Inferior parietal cortex (tissue), 1 donor: ENCODE measurements around the gene IGFBP4.

Experiments
- DNase-seq: peaks from one replicate; pipeline ENCODE4 v3.0.0-alpha.2; 2016; ENCODE audit errors: extremely low spot score

Gene IGFBP4

DNA sequence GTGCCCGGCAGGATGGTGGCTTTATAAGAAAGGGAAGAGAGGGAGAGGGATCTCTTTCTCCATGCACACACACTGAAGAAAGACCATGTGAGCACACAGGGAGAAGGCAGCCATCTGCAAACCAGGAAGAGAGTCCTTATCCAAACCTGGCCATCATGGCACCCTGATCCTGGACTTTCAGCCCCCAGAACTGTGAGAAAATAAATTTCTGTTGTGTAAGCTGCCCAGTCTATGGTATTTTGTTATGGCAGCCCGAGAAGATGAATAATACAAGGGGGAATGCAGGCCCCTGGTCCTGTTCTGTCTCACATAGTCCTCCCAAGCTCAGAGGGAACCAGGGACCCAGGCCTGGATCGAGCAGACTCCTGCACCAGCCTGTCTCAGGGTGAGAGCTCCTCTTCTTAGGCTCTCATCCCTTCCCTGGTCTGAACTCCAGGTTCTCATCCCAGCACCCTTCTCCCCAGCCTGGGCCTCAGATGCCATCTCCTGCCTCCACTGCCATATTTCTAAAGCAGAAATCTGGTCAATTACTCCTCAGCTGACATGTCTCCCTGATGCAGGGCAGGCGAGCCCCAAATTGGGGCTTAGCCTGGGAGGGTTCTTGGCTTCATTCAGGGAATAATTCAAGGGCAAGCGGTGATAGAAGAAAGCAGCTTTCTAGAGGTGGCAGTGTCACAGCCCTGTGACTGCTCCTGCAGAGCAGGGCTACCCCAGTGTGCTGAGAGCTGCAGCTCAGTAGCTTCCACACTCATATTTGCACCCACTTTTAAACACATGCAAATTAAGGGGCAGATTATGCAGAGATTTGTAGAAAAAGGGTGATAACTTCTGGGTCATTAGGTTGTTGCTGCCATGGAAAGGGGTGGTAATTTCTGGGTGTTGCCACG, 28.8 kb downstream of the IGFBP4 start:
- DNase-seq: no peak

- DNase-seq: no peak
These were observed 29.6 kb downstream of the IGFBP4 start for GRCh38 chr17:40472733-40473452.

- no peak for DNase-seq
These were observed 30.5 kb downstream of the IGFBP4 start for GRCh38 chr17:40473573-40474365.

- DNase-seq: no peak
These were observed 31.3 kb downstream of the IGFBP4 start for GRCh38 chr17:40474419-40475002.

DNA sequence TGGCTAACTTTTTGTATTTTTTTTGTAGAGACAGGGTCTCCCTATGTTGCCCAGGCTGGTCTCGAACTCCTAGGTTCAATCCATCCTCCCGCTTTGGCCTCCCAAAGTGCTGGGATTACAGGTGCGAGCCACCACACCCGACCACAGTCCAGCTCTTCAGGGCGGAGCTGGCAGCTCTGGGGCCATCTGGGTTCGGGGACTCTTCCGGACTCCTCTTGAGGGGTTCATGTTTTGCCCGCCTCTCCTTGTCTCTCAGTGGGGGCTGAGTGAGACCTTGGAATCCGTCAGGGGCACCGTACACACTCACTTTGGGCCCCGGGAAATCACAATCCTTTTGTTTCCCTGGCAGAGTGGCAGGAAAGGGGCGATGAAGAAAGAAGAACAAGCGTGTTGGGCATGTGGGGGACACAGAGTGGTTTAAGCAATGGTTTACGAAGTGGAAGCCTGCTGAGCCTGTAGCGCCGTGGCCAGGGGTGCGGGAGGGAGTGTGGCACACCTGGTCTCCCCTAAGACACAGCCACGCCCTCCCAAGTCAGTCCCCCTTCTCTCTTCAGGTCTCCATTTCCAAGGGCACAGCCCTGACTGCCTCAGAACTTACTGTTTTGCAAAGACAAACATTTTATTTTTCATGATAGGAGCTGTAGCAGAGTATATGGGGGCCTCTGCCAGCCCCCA, 32.1 kb downstream of the IGFBP4 start:
- DNase-seq: no peak

GRCh38 chr17:40477796-40478195, 34.5 kb downstream of the IGFBP4 start:
- no peak for DNase-seq

DNA sequence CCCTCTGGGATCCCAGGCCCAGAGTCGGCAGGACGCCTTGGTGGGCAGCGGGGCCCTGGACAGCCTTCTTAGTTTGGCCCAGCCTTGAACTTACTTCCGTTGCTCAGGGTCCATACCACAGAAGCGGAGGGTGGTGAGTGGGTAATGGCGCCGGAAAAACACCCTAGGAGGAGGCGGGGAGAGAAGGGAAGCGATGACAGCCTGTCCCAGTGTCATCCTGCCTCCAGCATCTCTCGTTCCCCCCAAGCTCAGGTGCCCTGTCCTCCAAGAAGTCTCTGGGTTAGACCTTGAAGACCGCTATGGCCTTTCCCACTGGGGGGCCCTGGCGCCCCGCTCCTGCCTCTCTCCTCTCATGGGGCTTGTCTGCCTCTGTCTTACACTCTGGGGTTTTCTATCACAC, 35.2 kb downstream of the IGFBP4 start:
- no peak for DNase-seq

DNA sequence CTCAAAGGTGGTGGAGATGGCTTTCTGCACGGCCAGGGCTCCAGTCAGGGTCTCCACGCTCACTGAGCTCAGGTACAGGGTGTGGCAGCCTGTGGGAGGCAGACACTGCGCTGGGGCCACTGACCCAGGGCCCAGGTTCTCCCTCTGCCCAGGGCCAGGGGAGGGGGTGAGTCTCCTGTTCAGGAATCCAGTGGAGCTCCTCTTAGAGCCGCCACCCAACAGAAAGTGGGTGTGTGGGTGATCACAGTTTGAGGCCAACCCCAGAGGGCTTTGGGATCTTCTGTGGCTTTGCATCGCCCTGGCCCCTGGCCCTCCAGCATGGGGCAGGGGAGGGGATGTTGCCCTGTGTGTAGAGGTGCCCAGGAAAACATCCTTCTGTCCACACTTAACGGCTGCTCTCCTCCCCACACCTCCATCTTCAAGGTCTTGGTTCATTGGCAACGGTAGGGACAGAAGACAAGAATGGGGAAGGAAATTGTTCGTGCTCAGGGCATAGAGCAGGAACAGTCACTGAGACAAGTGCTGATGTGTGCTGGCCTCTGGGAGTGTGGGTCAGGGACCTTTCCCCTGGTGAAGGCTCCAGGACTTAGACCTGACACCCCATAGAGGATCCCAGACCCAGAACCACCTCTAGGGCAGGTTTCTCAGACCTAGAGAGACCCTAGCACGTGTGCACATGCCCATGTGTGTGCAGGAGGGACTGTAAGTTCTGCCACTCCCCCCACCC, 36.7 kb downstream of the IGFBP4 start:
- no peak for DNase-seq

DNA sequence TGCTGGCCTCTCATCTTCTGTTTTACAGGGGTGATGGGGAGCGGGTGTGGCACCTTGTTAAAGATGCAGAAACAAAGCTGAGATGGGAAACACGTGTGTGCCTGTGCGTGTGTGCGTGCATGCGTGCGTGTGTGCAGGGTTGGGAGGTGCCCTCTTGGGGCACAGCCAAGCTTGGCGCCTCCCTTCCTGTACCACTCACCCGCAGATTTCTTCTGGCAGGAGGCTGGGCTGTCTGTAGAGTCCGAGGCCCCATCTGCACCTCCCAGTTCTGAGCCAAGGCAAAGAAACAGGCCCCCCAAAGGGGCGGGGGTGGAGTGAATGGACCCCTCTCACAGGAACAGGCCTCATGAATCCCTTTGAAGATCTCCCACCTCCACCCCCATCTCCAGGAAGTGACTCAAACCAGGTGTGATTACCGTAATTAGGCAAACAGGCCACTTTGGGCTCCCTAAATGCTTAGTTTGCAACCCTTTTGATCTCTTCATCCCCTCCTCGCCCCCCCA, 37.3 kb downstream of the IGFBP4 start:
- no peak for DNase-seq

DNA sequence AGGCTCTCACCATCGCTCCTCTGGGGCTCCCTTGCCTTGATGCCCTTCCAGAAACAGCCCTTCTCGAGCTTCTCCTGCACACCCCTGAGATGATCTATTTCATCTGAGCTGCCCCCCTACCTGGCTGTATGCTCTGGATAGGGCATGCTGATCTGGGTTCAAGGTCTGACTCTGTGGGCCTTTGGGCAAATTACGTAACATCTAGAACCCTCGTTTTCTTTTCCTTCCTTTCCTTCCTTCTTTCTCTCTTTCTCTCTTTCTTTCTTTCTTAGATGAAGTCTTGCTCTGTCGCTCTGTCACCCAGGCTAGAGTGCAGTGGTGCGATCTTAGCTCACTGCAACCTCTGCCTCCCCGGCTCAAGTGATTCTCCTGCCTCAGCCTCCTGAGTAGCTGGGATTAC, 37.9 kb downstream of the IGFBP4 start:
- DNase-seq: no peak

GRCh38 chr17:40482722-40483121, 39.5 kb downstream of the IGFBP4 start:
- DNase-seq: no peak

DNA sequence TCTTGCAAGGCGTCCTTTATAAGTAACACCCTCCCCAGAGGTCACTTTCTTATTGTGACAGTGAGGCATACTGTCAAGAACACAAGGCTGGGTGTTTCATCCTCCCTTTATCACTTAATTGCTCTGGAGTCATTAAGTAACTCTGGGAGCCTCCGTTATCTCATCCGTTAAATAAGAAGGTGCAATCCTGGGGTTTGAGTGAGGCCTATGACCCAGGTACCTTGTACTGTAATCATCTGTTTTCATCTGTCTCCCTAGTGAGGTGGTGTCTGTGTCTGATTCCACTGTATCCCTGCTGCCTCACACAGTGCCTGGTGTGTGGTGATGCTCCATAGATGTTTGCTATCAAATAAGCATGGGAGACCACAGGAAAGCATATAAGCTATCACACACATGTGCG, 40.4 kb downstream of the IGFBP4 start:
- DNase-seq: no peak

- DNase-seq: no peak
These were observed 41.2 kb downstream of the IGFBP4 start for GRCh38 chr17:40484285-40484972.

- DNase-seq: no peak
These were observed 41.8 kb downstream of the IGFBP4 start for GRCh38 chr17:40484973-40485530.

GRCh38 chr17:40485851-40486521, 42.7 kb downstream of the IGFBP4 start:
- DNase-seq: no peak

- DNase-seq: no peak
These were observed 43.5 kb downstream of the IGFBP4 start for GRCh38 chr17:40486522-40487370.

DNA sequence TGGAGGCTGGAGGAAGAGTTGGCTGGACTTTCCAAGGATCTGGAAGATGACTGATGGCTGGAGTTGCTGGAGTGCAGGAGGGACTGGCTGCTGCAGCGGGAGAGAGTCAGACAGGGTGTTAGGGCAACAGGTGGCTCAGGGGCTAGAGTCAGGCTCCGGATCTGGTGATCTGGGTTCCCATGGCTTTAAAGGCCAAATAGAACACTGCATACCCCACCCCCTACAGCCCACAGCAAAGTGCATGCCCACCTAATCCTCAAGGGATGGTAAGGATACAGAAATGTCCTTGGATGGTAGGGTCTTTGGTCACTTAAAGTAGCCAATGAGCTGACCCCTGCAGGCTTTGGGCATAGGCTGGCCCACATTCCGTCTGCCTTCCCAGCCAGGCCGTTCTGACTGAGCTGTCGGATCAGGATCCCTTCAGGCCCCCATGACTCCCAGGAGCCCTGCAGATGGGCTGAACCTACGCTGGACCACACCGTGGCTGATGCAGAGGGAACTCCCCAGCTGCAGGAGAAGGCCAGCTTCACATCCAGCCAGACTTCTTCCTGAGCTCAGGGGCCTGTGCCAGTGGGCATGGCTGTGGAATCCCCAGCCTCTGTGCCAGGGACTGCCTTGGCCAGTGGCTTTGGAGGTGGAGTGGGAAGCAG, 44.2 kb downstream of the IGFBP4 start:
- DNase-seq: no peak
